Bronchial epithelial cell (primary cell): ENCODE data around the gene NPHS1. TPM values are rescaled to one million over a fixed set of nuclear protein-coding genes. Genes with fewer than 3 reads are reported as not detected.

Experiments used
- DNase-seq: peaks from one replicate; pipeline ENCODE4 v3.0.0-alpha.2; 2010; ENCODE audit warnings: low read depth
- FAIRE-seq: peaks from 2 replicates; lab custom pipeline; 2011; peaks lifted over from hg19 to GRCh38; lab: Jason Lieb, UNC
- H3K27me3 ChIP-seq: 2 replicates; pipeline ENCODE4 v1.5.1; 2011; ENCODE audit warnings: low read length; ENCODE audit not compliant: control insufficient read depth, insufficient read depth
- H3K36me3 ChIP-seq: 2 replicates; pipeline ENCODE4 v1.5.1; 2011; ENCODE audit warnings: low read length; ENCODE audit not compliant: control insufficient read depth, insufficient read depth
- H3K4me3 ChIP-seq: 2 replicates; pipeline ENCODE4 v1.5.1; 2011; ENCODE audit warnings: mild to moderate bottlenecking, low read depth, low read length, control low read depth
- total RNA-seq: library from RNA; depleted of rRNA; stranded (reverse); fragments of >200 nt; gene quantifications from 2 replicates; pipeline ENCODE4 v1.2.1, GENCODE V29; 2014
- TF ChIP-seq, protein P1 (sequence below): IDR thresholded peaks from 2 replicates; pipeline ENCODE4 v1.5.1; 2011; ENCODE audit warnings: mild to moderate bottlenecking, moderate library complexity, low read length, control low read depth, inconsistent platforms; ENCODE audit not compliant: insufficient read depth, severe bottlenecking

The NPHS1 gene
- total RNA-seq, 1 donor from 2014 or later = not detected

DNA sequence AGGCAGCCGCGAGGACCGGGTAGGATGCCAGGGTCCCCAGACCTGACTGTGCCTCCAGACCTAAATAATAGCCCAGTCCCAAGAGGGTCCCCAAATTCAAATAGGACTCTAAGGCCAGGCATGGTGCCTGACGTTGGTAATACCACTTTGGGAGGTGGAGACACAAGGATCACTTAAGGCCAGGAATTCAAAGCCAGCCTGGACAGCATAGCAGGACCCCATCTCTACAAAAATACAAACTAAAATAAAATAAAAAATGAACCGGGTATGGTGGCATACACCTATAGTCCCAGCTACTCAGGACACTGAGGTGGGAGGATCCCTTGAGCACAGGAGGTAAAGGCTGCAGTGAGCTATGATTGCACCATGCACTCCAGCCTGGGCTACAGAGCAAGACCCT lies 10.7 kb upstream of the NPHS1 start:
- TF ChIP-seq, protein P1, sequence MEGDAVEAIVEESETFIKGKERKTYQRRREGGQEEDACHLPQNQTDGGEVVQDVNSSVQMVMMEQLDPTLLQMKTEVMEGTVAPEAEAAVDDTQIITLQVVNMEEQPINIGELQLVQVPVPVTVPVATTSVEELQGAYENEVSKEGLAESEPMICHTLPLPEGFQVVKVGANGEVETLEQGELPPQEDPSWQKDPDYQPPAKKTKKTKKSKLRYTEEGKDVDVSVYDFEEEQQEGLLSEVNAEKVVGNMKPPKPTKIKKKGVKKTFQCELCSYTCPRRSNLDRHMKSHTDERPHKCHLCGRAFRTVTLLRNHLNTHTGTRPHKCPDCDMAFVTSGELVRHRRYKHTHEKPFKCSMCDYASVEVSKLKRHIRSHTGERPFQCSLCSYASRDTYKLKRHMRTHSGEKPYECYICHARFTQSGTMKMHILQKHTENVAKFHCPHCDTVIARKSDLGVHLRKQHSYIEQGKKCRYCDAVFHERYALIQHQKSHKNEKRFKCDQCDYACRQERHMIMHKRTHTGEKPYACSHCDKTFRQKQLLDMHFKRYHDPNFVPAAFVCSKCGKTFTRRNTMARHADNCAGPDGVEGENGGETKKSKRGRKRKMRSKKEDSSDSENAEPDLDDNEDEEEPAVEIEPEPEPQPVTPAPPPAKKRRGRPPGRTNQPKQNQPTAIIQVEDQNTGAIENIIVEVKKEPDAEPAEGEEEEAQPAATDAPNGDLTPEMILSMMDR = no peak
- FAIRE-seq (no peak), DNase-seq (no peak)
- peaks cover 9% of the 10 kb centered on the region for H3K27me3 ChIP-seq
- H3K4me3 ChIP-seq = no peak overlapping the region
- no peaks in the 10 kb centered on the region for H3K36me3 ChIP-seq

DNA sequence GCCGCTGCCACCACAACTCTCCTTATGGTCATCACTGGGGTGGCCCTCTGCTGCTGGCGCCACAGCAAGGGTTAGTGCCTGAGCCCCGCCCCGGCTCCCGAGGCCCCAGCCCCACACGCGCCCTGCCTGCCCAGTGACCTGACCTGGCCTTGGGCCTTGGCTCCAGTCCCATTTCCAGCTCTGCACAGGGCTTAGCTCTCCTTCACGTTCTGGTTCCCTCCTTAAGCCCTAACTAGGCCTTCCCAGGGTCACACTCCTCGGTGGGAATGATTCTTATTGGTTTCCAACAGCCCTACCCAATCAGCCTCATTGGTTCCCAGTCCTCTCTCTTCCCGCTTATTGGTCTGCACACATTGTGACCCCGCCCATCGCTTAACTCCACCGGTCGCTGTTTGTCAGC lies 10.2 kb upstream of the NPHS1 start:
- DNase-seq (no peak), FAIRE-seq (no peak)
- TF ChIP-seq, protein P1 = no peak
- Histone ChIP-seq H3K27me3 (peaks cover 9% of the 10 kb centered on the region), H3K36me3 (no peaks in the 10 kb centered on the region), H3K4me3 (no peak overlapping the region)

DNA sequence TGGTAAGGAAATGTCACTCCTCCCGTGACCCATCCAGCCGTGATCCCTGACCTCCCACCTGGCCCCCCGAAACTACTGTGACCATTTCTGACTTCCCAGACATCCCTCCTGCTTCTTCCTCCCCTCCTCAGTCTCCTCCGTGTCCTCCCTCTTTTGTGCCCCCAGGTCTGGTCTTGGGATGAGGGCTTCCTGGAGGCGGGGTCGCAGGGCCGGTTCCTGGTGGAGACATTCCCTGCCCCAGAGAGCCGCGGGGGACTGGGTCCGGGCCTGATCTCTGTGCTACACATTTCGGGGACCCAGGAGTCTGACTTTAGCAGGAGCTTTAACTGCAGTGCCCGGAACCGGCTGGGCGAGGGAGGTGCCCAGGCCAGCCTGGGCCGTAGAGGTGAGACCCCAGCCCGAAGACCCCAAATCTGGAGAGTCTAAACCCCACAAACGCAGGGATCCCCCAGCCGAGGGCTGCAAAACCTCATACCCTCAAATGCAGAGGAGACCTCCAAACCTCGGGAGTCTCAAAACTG lies 9.4 kb upstream of the NPHS1 start:
- no peak for FAIRE-seq
- H3K36me3 ChIP-seq = no peaks in the 10 kb centered on the region

DNA sequence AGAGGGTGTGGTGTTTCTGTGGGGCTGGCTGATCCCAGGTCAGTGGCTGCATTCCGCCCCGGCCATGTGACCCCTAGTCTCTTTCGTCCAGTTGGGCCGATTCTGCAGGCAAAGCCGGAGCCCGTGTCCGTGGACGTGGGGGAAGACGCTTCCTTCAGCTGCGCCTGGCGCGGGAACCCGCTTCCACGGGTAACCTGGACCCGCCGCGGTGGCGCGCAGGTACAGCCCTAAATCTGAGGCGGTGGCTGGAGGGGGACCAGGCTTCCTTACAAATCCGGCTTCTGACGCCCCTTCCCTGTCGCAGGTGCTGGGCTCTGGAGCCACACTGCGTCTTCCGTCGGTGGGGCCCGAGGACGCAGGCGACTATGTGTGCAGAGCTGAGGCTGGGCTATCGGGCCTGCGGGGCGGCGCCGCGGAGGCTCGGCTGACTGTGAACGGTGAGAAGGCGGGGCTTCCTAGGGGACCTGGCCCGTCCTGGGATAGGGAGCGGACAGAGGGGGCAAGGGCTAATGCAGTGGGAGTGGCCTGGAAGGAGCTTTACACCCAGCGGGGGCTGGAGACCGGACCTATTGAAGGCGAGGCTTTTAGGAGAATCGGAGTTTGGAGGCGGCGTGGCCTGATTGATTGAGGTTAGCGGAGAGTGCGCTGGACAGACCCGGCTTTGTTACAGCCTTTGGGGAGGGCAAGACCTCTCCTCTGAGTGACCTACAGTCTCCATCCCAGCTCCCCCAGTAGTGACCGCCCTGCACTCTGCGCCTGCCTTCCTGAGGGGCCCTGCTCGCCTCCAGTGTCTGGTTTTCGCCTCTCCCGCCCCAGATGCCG lies 8.7 kb upstream of the NPHS1 start:
- TF ChIP-seq, protein P1 = no peak
- DNase-seq = no peak

More for the DNA sequence above, 9.4 kb upstream of the NPHS1 start:
- Histone ChIP-seq H3K4me3 (no peak overlapping the region), H3K27me3 (peaks cover 16% of the 10 kb centered on the region)
- TF ChIP-seq, protein P1 = no peak
- no peak for DNase-seq

DNA sequence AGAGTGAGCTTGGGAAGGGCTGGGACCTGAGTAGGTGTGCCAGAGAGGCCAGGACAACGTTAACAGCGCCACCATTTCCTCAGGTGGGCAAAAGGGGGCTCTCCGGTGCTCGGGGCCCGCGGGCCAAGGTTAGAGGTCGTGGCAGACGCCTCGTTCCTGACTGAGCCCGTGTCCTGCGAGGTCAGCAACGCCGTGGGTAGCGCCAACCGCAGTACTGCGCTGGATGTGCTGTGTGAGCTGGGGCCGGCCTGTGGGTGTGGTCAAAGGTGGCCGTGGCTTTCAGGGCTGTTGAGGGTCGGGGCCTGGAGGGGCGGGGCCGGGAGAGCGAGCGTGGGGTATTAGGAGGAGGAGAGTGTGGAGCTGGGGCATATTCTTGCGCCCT lies 8.1 kb upstream of the NPHS1 start:
- peaks cover 21% of the 10 kb centered on the region for H3K27me3 ChIP-seq
- no peak overlapping the region for H3K4me3 ChIP-seq
- no peaks in the 10 kb centered on the region for H3K36me3 ChIP-seq
- DNase-seq (no peak), FAIRE-seq (no peak)
- TF ChIP-seq, protein P1 = no peak

More for the DNA sequence above, 8.7 kb upstream of the NPHS1 start:
- Histone ChIP-seq H3K36me3 (no peaks in the 10 kb centered on the region), H3K4me3 (no peak overlapping the region), H3K27me3 (peaks cover 18% of the 10 kb centered on the region)
- no peak for FAIRE-seq
